T-helper 1 cell treated with Interleukin-12 subunit alpha and Interleukin-12 subunit beta and Interleukin-4 antibody, amounts not matched to agents 30 μg/mL and 1 μg/mL, for 36 hours (primary cell): ENCODE measurements around the gene PTTG1IP.
"Not testable (repeated sequence)": the region's sequence is repeated elsewhere in the genome, so short reads cannot be mapped to it uniquely, and the experiment has no call there.

Experiments
- H3K27ac Mint-ChIP-seq: one replicate; pipeline ENCODE4 v1.8.0; 2021; ENCODE audit warnings: mild to moderate bottlenecking, mixed read lengths
- H3K27me3 Mint-ChIP-seq: one replicate; pipeline ENCODE4 v1.8.0; 2021; ENCODE audit warnings: low read depth, mixed read lengths
- H3K36me3 Mint-ChIP-seq: one replicate; pipeline ENCODE4 v1.8.0; 2021; ENCODE audit warnings: low read depth, mixed read lengths
- H3K4me1 Mint-ChIP-seq: one replicate; pipeline ENCODE4 v1.8.0; 2021; ENCODE audit warnings: low read depth, mixed read lengths
- H3K4me3 Mint-ChIP-seq: one replicate; pipeline ENCODE4 v1.8.0; 2021; ENCODE audit warnings: mild to moderate bottlenecking, moderate library complexity, mixed read lengths
- H3K9me3 Mint-ChIP-seq: one replicate; pipeline ENCODE4 v1.8.0; 2021; ENCODE audit warnings: mixed read lengths

Gene PTTG1IP

GRCh38 chr21:44833663-44834062, 39.8 kb downstream of the PTTG1IP start:
- no peak overlapping the region for H3K4me3 Mint-ChIP-seq
- no peak overlapping the region for H3K27ac Mint-ChIP-seq
- H3K4me1 Mint-ChIP-seq = peaks cover 5% of the 10 kb centered on the region
- H3K27me3 Mint-ChIP-seq = peaks cover 2% of the 10 kb centered on the region
- H3K9me3 Mint-ChIP-seq = peaks cover 11% of the 10 kb centered on the region
- H3K36me3 Mint-ChIP-seq = no peaks in the 10 kb centered on the region

DNA sequence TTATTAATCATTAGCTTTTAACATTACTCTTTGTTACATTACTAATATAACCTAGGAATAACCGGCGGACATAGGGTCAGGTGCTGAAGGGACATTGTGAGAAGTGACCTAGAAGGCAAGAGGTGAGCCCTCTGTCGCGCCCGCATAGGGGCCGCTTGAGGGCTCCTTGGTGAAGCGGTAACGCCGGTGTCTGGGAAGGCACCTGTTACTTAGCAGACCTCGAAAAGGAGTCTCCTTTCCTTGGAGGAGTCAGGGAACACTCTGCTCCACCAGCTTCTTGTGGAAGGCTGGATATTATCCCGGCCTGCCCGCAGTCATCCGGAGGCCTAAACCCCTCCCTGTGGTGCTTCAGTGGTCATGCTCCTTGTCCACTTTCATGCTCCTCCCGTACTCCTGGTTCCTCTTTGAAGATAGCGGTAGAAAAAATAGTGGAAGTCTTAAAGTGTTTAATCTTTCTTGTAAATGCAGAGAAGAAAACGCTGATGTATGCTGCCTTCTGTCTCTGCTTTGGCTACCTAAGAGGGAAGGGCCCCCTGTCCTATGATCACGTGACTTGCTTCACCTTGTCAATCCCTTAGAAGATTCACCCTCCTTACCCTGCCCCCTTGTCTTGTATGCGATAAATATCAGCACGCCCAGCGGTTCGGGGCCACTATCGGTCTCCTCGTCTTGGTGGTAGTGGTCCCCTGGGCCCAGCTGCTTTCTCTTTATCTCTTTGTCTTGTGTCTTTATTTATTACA, 40.8 kb downstream of the PTTG1IP start:
- not testable (repeated sequence) for H3K27ac Mint-ChIP-seq, H3K4me1 Mint-ChIP-seq

GRCh38 chr21:44831227-44831860, 42.1 kb downstream of the PTTG1IP start:
- Mint-ChIP-seq H3K36me3 (peaks cover 5% of the 10 kb centered on the region), H3K27me3 (peaks cover 17% of the 10 kb centered on the region), H3K4me3 (no peak overlapping the region), H3K9me3 (peaks cover 29% of the 10 kb centered on the region), H3K27ac (no peak overlapping the region), H3K4me1 (peaks cover 5% of the 10 kb centered on the region)

More for the DNA sequence above, 40.8 kb downstream of the PTTG1IP start:
- H3K36me3 Mint-ChIP-seq, H3K4me3 Mint-ChIP-seq: not testable (repeated sequence)
- Mint-ChIP-seq H3K9me3 (peaks cover 21% of the 10 kb centered on the region), H3K27me3 (peaks cover 11% of the 10 kb centered on the region)

DNA sequence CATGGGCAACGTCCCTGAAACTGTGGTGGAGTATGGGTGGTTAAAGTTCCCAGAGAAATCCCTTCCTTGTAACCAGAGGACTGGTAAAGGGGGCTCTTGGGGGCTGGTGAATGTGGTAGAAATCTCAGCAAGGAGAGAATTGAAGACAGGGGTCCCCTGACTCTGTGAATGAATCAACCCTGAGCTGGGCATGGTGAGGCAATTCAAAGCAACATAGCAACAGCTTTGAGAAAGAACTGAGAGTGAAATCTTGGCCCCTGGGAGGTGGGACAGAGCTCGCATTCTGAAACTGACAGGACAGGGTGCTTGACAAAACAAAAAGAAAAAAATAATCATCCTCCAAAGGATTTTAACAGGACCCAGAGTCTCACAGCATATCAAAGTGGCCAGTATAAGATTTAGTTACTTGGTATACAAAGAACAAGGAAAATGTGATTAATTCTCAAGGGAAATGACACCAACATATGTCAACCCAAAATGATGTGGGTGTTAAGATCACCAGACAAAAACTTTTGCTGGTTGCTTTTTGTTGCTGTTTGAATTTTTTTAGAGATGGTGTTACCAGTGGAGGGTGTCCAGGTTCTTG, 43.9 kb downstream of the PTTG1IP start:
- Mint-ChIP-seq H3K4me1 (peaks cover 5% of the 10 kb centered on the region), H3K4me3 (no peak overlapping the region), H3K27ac (no peak overlapping the region), H3K27me3 (peaks cover 20% of the 10 kb centered on the region), H3K36me3 (peaks cover 5% of the 10 kb centered on the region), H3K9me3 (peaks cover 33% of the 10 kb centered on the region)

DNA sequence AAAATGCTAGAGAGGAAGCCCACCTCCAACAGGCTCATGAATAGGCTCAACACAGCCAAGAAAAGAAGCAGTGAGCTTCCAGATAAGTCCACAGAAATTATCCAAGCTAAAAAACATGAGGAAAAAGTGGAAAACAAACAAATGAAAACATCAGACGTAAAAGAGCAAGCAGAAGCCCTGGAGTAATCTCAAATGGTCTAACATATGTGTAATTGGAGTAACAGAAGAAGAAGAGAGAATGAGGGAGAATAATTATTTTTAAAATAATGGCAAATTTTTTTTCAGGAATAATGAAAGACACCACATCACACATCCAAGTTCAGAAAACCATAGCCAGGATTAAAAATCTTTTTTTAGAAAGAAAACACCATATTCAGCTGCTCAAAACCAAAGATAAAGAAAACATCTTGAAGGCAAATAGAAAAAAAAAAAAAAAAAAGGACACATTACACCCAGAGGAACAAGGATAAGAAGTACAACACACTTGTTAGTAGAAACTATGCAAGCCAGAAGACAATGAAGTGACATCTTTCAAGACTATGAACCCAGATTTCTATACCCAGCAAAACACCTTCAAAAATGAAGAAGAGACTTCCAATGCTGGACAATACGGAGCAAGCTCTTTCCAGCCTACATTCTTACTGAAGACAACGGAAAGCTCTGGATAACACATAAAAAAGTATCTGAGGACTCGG, 45.0 kb downstream of the PTTG1IP start:
- peaks cover 37% of the 10 kb centered on the region for H3K9me3 Mint-ChIP-seq
- H3K4me3 Mint-ChIP-seq = no peak overlapping the region
- peaks cover 5% of the 10 kb centered on the region for H3K4me1 Mint-ChIP-seq
- peaks cover 20% of the 10 kb centered on the region for H3K27me3 Mint-ChIP-seq
- H3K36me3 Mint-ChIP-seq = peaks cover 8% of the 10 kb centered on the region
- H3K27ac Mint-ChIP-seq = no peak overlapping the region

- H3K27me3 Mint-ChIP-seq = peaks cover 23% of the 10 kb centered on the region
- peaks cover 8% of the 10 kb centered on the region for H3K36me3 Mint-ChIP-seq
- H3K4me1 Mint-ChIP-seq = no peaks in the 10 kb centered on the region
- H3K9me3 Mint-ChIP-seq = peaks cover 40% of the 10 kb centered on the region
- H3K4me3 Mint-ChIP-seq = no peak overlapping the region
- no peak overlapping the region for H3K27ac Mint-ChIP-seq
Measured at GRCh38 chr21:44823179-44823660, 50.3 kb downstream of the PTTG1IP start.

- Mint-ChIP-seq H3K36me3 (peaks cover 7% of the 10 kb centered on the region), H3K27ac (no peak overlapping the region), H3K27me3 (peaks cover 18% of the 10 kb centered on the region), H3K4me1 (no peaks in the 10 kb centered on the region), H3K9me3 (peaks cover 34% of the 10 kb centered on the region), H3K4me3 (no peak overlapping the region)
Measured at GRCh38 chr21:44822484-44823178, 50.9 kb downstream of the PTTG1IP start.

GRCh38 chr21:44820851-44821250, 52.6 kb downstream of the PTTG1IP start:
- H3K4me3 Mint-ChIP-seq = no peak overlapping the region
- H3K27me3 Mint-ChIP-seq = peaks cover 9% of the 10 kb centered on the region
- H3K36me3 Mint-ChIP-seq = peaks cover 7% of the 10 kb centered on the region

DNA sequence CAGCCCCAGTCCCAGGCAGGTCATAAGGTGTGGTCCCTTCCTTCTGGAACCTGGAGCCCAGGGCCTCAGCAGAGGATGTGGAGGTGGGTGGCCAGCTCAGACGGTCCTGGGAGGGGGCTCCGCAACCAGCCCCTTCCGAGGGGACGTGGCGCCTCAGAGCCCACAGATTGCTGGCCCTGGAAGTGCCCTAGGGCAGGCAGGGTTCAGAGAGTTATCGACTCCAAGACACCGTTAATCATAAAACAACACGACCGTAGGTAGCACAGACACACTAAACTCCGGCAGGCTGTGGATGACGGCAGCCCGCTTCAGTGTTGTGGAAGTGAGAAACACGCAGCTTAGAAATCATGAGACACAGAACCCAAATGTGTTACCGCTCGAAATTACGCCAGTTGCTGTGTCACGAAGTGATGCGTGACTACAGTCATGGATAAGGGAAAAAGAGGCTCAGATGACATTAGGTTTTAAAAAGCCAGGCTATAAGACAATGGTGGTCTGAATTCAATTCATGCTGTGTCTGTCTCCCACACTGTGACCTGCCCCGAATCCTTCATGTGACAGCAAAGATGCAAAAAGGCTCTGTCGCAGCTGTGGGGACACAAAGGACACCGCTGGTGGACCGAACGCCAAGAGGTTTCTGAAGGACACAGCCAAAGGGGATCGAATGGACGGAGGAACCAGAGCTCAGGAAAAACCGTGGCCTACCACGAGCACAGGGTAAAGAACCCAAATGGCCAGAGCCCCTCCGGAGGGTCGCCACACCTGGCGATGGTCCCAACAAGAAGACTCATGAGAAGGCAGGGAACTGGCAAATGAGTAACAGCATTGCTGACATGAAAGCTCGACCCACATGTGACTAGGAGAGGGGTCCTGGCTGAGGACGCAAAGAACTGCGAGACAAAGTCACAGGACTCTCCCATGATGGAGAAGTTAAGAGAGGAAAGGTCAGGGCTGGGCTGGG, 53.9 kb downstream of the PTTG1IP start:
- peaks cover 9% of the 10 kb centered on the region for H3K27me3 Mint-ChIP-seq
- peak overlapping the region; percentile 62 for H3K27ac Mint-ChIP-seq
- peaks cover 7% of the 10 kb centered on the region for H3K36me3 Mint-ChIP-seq
- H3K4me3 Mint-ChIP-seq = peak overlapping the region; percentile 54
- H3K4me1 Mint-ChIP-seq = peaks cover 4% of the 10 kb centered on the region
- peaks cover 23% of the 10 kb centered on the region for H3K9me3 Mint-ChIP-seq

More at GRCh38 chr21:44820851-44821250, 52.6 kb downstream of the PTTG1IP start:
- H3K4me1 Mint-ChIP-seq = peaks cover 4% of the 10 kb centered on the region
- H3K9me3 Mint-ChIP-seq = peaks cover 23% of the 10 kb centered on the region
- no peak overlapping the region for H3K27ac Mint-ChIP-seq

DNA sequence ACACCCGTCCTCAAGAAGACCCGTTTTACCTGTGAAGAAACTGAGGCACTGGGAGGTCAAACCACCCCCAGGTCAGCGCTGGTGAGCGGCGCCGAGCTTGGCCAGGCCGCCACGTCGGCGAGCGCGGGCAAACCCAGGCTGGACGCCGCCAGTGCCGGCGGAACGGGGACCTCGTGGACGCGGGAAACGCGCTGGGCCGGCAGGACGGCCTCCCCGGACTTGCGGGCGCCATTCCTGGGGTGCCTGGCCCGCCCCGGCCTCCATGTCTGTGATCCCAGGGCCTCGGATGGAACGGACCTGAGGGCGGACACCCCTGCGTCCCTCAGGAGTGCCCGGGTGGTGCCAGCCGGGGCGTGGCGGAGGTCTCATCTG, 54.9 kb downstream of the PTTG1IP start:
- Mint-ChIP-seq H3K27me3 (peaks cover 9% of the 10 kb centered on the region), H3K36me3 (peaks cover 6% of the 10 kb centered on the region), H3K4me1 (peaks cover 4% of the 10 kb centered on the region), H3K4me3 (peak overlapping the region; percentile 54), H3K27ac (no peak overlapping the region), H3K9me3 (peaks cover 20% of the 10 kb centered on the region)

GRCh38 chr21:44817914-44818639, 55.4 kb downstream of the PTTG1IP start, which contains the start of gene SUMO3:
SUMO3 (minus strand) TSS chr21:44818062; CDS start chr21:44817968, 94 bp downstream.
- Mint-ChIP-seq H3K4me1 (peaks cover 4% of the 10 kb centered on the region), H3K9me3 (peaks cover 14% of the 10 kb centered on the region), H3K27me3 (peaks cover 9% of the 10 kb centered on the region), H3K4me3 (peak within 1 kb of the TSS; percentile 64), H3K27ac (no peak within 1 kb of the TSS), H3K36me3 (peaks cover 5% of the 10 kb centered on the region)

GRCh38 chr21:44817506-44817880, 56.0 kb downstream of the PTTG1IP start:
- no peak overlapping the region for H3K27ac Mint-ChIP-seq
- H3K4me1 Mint-ChIP-seq = peaks cover 5% of the 10 kb centered on the region
- H3K9me3 Mint-ChIP-seq = peaks cover 8% of the 10 kb centered on the region
- peaks cover 8% of the 10 kb centered on the region for H3K36me3 Mint-ChIP-seq
- H3K27me3 Mint-ChIP-seq = peaks cover 9% of the 10 kb centered on the region
- H3K4me3 Mint-ChIP-seq = peak overlapping the region; percentile 64
